Upper lobe of left lung (tissue), 6 donors: ENCODE results near the gene DMRTC2. TPM values are rescaled to one million over a fixed set of nuclear protein-coding genes. Genes with fewer than 3 reads are reported as not detected.

Experiments used
- ATAC-seq, 2 donors: fragments of 200-7000 bp; cut with Tn5 transposase; one replicate each; pipeline ENCODE4 v1.9.1; 2022; ENCODE audit warnings: mild to moderate bottlenecking in 2 of 2, moderate library complexity in 2 of 2; ENCODE audit not compliant: low FRiP score in 2 of 2
- DNase-seq, 2 donors: peaks; one replicate each; pipeline ENCODE4 v3.0.0-alpha.2; 2019 to 2020
- H3K27ac ChIP-seq, 4 donors: fragments of 200-600 bp; sonication (generic); one replicate each; pipeline ENCODE4 v1.5.1; 2016 to 2019
- H3K27me3 ChIP-seq, 4 donors: fragments of 200-600 bp; sonication (generic); one replicate each; pipeline ENCODE4 v1.5.1; 2017 to 2019
- H3K36me3 ChIP-seq, 4 donors: fragments of 200-600 bp; sonication (generic); one replicate each; pipeline ENCODE4 v1.5.1; 2016 to 2019
- H3K4me1 ChIP-seq, 4 donors: fragments of 200-600 bp; sonication (generic); one replicate each; pipeline ENCODE4 v1.5.1; 2018 to 2019
- H3K4me3 ChIP-seq, 4 donors: fragments of 200-600 bp; sonication (generic); one replicate each; pipeline ENCODE4 v1.5.1; 2017 to 2019; ENCODE audit warnings: mild to moderate bottlenecking in 2 of 4, moderate library complexity in 1 of 4
- H3K9me3 ChIP-seq, 4 donors: fragments of 200-600 bp; sonication (generic); one replicate each; pipeline ENCODE4 v1.5.1; 2018 to 2019
- EP300 ChIP-seq, 4 donors: sonication (generic); formaldehyde crosslinking; IDR thresholded peaks; one replicate each; pipeline ENCODE4 v1.5.1; 2017; ENCODE audit warnings: antibody characterized with exemption in 4 of 4, control low read depth in 2 of 4
- POLR2A ChIP-seq, 4 donors: fragments of 450-650 bp; IDR thresholded peaks; one replicate each; pipeline ENCODE4 v1.5.1; 2016 to 2017; ENCODE audit warnings: antibody characterized with exemption in 4 of 4, mild to moderate bottlenecking in 2 of 4
- POLR2AphosphoS5 ChIP-seq, 2 donors: sonication (generic); formaldehyde crosslinking; IDR thresholded peaks; one replicate each; pipeline ENCODE4 v1.5.1; 2017; ENCODE audit warnings: antibody characterized with exemption in 2 of 2
- WGBS, 2 donors: methylation state at CpG; one replicate each; pipeline ENCODE4 v1.1.5; 2017 to 2018; 5-methylcytosine and 5-hydroxymethylcytosine counted together
- total RNA-seq, 6 donors: library from RNA; depleted of rRNA in 4 of 6; stranded (reverse); fragments of >200 nt in 4 of 6; gene quantifications; one replicate each; pipeline versions ENCODE4 v1.1.0 to v1.2.1, GENCODE V29; 2016 to 2021
- TF ChIP-seq, protein P1 (sequence below), 6 experiments: fragments of 450-650 bp in 4 of 6; fragments of 200-600 bp in 2 of 6; sonication (generic) in 2 of 6; IDR thresholded peaks; one replicate each; pipeline ENCODE4 v1.5.1; 2016 to 2019; ENCODE audit warnings: antibody characterized with exemption in 6 of 6
- donor health status: DM: no; HTN: no; CAD: no; lungs with moderate emphysema.
- donor health status: DM: no; HTN: yes; CAD: no; lungs with severe emphysema.

The DMRTC2 gene
- total RNA-seq, 6 donors from 2014 or later = not detected

DNA sequence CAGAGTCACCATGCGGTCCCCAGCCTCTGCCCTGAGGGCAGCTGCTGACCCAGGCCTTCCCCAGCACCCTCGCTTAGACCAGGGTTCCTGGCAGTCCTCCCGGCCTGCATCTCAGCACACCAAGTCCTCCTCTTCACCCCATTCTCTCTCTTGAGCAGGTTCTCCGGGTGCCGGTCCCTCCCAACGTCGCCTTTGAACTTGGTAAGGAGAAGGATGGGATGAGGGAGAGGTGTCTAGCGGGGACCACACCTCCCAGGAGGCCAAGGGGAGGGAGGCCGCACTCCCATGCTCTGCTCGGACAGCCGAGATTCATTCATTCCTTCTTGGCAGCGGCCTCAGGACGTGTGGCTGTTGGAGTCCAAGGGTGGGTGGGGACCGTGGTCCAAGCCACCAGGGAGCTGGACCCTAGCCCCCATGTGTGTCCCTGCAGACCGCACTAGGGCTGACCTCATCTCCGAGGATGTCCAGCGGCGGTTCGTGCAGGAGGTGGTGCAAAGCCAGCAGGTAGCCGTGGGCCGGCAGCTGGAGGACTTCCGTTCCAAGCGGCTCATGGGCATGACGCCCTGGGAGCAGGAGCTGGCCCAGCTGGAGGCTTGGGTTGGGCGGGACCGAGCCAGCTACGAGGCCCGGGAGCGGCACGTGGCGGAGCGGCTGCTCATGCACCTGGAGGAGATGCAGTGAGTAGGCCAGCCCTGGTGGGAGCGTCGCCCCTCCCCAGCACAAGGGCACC lies 47.5 kb downstream of the DMRTC2 start:
- ATAC-seq (no peak), DNase-seq (peak in 1 of 2 donors; percentile 78)
- whole genome bisulfite sequencing, 2 donors = 90 to 95% methylated on average over 33 to 34 of the region's 34 CpGs
- Histone ChIP-seq H3K4me1 (peaks cover 16 to 33% (median 18%) of the 10 kb centered on the region in 4 donors), H3K36me3 (peaks cover 22 to 87% (median 73%) of the 10 kb centered on the region in 4 donors), H3K9me3 (no peaks in the 10 kb centered on the region), H3K4me3 (no peak overlapping the region), H3K27ac (peak overlapping the region in 1 of 4 donors; percentile 20), H3K27me3 (no peaks in the 10 kb centered on the region)
- no peak for TF ChIP-seq EP300 (IDR thresholded peaks at IDR 0.05)
- TF ChIP-seq POLR2AphosphoS5 (IDR thresholded peaks at IDR 0.05) = no peak
- TF ChIP-seq POLR2A (IDR thresholded peaks at IDR 0.05) = no peak

DNA sequence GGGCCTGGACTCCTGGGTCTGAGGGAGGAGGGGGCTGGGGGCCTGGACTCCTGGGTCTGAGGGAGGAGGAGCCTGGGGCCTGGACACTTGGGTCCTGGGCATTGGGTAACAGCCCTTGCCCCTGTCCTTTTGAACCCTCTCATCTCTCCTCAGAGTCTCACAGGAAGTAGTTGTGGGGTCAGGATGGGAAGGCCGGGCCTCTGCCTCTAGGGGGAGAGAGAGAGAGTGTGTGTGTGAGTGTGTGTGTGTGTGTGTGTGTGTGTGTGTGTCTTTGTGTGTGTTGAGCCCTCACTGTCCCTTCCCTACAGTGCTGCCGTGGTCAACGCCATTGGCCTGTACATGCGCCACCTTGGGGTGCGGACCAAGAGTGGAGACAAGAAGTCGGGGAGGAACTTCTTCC lies 49.1 kb downstream of the DMRTC2 start:
- Histone ChIP-seq H3K4me3 (no peak overlapping the region), H3K4me1 (peaks cover under 1 to 17% (median 2%) of the 10 kb centered on the region in 4 donors), H3K27ac (no peak overlapping the region), H3K36me3 (peaks cover 28 to 91% (median 81%) of the 10 kb centered on the region in 4 donors), H3K27me3 (no peaks in the 10 kb centered on the region), H3K9me3 (no peaks in the 10 kb centered on the region)
- DNase-seq (no peak), ATAC-seq (no peak)
- TF ChIP-seq, protein P1, sequence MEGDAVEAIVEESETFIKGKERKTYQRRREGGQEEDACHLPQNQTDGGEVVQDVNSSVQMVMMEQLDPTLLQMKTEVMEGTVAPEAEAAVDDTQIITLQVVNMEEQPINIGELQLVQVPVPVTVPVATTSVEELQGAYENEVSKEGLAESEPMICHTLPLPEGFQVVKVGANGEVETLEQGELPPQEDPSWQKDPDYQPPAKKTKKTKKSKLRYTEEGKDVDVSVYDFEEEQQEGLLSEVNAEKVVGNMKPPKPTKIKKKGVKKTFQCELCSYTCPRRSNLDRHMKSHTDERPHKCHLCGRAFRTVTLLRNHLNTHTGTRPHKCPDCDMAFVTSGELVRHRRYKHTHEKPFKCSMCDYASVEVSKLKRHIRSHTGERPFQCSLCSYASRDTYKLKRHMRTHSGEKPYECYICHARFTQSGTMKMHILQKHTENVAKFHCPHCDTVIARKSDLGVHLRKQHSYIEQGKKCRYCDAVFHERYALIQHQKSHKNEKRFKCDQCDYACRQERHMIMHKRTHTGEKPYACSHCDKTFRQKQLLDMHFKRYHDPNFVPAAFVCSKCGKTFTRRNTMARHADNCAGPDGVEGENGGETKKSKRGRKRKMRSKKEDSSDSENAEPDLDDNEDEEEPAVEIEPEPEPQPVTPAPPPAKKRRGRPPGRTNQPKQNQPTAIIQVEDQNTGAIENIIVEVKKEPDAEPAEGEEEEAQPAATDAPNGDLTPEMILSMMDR (IDR thresholded peaks at IDR 0.05) = no peak
- TF ChIP-seq EP300 (IDR thresholded peaks at IDR 0.05) (no peak), POLR2A (IDR thresholded peaks at IDR 0.05) (no peak), POLR2AphosphoS5 (IDR thresholded peaks at IDR 0.05) (no peak)
- WGBS, 2 donors = 82 to 92% methylated on average over 2 to 6 of the region's 6 CpGs

DNA sequence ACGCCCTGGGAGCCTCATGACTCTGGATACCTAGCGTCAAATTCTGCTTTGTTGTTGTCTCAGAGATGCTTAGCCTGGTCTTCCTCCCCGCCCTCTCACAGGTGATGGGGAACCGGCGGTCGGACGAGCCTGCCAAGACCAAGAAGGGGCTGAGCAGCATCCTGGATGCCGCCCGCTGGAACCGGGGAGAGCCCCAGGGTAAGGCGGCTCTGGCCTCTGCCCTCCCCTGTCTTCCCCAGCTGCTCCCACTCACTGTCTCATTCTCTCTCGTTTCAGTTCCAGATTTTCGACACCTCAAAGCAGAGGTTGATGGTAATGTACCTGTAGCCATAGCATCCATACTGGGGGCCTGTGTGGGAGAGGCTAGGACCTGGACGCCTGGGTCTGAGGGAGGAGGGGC lies 49.5 kb downstream of the DMRTC2 start:
- H3K4me3 ChIP-seq = no peak overlapping the region

DNA sequence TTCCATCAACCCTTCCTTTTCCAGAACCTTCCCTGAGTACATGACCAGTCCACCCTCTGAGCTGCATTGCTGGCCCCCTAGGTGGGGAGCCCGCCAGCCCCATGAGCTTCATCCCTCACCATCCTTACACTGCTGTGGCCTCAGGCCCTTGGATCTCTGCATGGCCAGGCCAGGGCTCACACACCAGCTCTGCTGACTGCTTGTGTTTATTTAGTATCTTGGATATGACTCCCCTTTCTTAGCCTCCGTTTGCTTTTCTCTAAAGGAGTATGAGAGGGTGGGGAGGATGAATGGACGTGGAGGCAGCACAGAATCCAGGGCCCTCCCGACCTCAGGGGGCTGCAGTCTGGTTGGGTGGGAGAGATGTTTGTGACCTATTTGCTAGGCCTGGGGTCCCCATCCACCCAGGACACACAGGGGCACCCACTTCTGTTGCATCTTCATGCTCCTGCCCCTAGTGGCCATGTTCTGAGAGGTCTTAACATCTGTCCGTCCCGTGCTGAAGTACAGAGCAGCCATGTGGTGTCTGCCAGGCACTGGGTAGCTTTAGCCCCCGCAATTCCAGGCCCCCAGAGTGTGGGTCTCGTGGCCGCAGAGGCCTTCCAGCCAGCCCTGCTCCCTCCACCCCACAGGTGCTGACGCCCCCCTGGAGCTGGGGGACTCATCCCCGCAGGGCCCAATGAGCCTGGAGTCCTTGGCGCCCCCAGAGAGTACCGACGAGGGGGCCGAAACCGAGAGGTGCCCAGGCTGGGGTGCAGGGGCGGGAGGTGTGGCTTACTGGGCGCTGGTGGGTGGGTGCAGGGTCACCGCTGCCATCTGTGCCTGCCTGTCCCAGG lies 51.1 kb downstream of the DMRTC2 start:
- ATAC-seq (peak in 1 of 2 donors; percentile 20), DNase-seq (peak in 1 of 2 donors; percentile 52)
- no peak overlapping the region for H3K4me3 ChIP-seq
- TF ChIP-seq POLR2AphosphoS5 (IDR thresholded peaks at IDR 0.05) (no peak), POLR2A (IDR thresholded peaks at IDR 0.05) (no peak), EP300 (IDR thresholded peaks at IDR 0.05) (no peak)
- TF ChIP-seq, protein P1 (IDR thresholded peaks at IDR 0.05) = no peak
- no peaks in the 10 kb centered on the region for H3K27me3 ChIP-seq
- peaks cover 0 to 10% (median 0%) of the 10 kb centered on the region in 4 donors for H3K4me1 ChIP-seq
- H3K36me3 ChIP-seq = peaks cover 34 to 91% (median 84%) of the 10 kb centered on the region in 4 donors
- WGBS, 2 donors = 87 to 92% methylated on average over 16 to 19 of the region's 19 CpGs
- no peak overlapping the region for H3K27ac ChIP-seq
- H3K9me3 ChIP-seq = no peaks in the 10 kb centered on the region

More for the DNA sequence above, 49.5 kb downstream of the DMRTC2 start:
- H3K27me3 ChIP-seq = no peaks in the 10 kb centered on the region
- no peak for ATAC-seq
- H3K9me3 ChIP-seq = no peaks in the 10 kb centered on the region
- H3K27ac ChIP-seq = no peak overlapping the region
- peaks cover 28 to 91% (median 81%) of the 10 kb centered on the region in 4 donors for H3K36me3 ChIP-seq
- peaks cover 0 to 15% (median 0%) of the 10 kb centered on the region in 4 donors for H3K4me1 ChIP-seq
- no peak for TF ChIP-seq POLR2AphosphoS5 (IDR thresholded peaks at IDR 0.05)
- TF ChIP-seq EP300 (IDR thresholded peaks at IDR 0.05) = no peak
- TF ChIP-seq, protein P1 (IDR thresholded peaks at IDR 0.05) = no peak
- TF ChIP-seq POLR2A (IDR thresholded peaks at IDR 0.05) = no peak
- peak in 1 of 2 donors; percentile 45 for DNase-seq
- 90 to 93% methylated on average over 9 to 14 of the region's 14 CpGs for WGBS, 2 donors

DNA sequence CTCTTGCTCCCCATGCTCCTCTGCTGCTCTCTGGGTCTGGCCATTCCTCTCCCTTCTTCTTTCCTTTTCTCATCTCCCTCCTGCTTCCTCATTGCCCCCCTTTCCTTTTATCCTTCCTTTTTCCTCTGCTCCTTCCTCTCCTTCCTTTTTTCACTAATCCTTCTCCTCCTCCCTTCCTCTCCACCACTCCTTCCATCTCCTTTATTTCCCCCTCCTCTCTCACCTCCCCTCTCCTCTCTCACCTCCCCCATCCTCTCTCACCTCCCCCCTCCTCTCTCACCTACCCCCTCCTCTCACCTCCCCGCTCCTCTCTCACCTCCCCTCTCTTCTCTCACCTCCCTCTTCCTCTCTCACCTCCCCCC lies 51.7 kb downstream of the DMRTC2 start:
- DNase-seq (no peak), ATAC-seq (no peak)
- H3K9me3 ChIP-seq = no peaks in the 10 kb centered on the region
- peaks cover 39 to 93% (median 85%) of the 10 kb centered on the region in 4 donors for H3K36me3 ChIP-seq
- no peak overlapping the region for H3K4me3 ChIP-seq
- H3K27ac ChIP-seq = no peak overlapping the region
- H3K4me1 ChIP-seq = peaks cover 0 to 9% (median 0%) of the 10 kb centered on the region in 4 donors
- 69% methylated on average over 1 of the region's 1 CpG; no CpG with 5 or more reads in 1 of the 2 donors for WGBS, 2 donors
- no peaks in the 10 kb centered on the region for H3K27me3 ChIP-seq
- no peak for TF ChIP-seq EP300 (IDR thresholded peaks at IDR 0.05)
- TF ChIP-seq POLR2A (IDR thresholded peaks at IDR 0.05) = no peak
- TF ChIP-seq POLR2AphosphoS5 (IDR thresholded peaks at IDR 0.05) = no peak
